Activated T-helper 2 cell treated with anti-CD3 and anti-CD28 coated beads, Interferon-gamma antibody, Interleukin-2, Interleukin-4, amounts not matched to agents 10 μg/mL and 5 μg/mL and 100 μg/mL, durations not matched to agents 14 hours and 24 hours and 36 hours (primary cell): ENCODE measurements around the gene PPP4R3A. TPM values are rescaled to one million over a fixed set of nuclear protein-coding genes. Genes with fewer than 3 reads are reported as not detected.
A peak's percentile ranks its signal among the peaks of the same experiment; 100 is the strongest.
"Not testable (repeated sequence)": the region's sequence is repeated elsewhere in the genome, so short reads cannot be mapped to it uniquely, and the experiment has no call there.

ENCODE experiments used
- DNase-seq: peaks from one replicate; pipeline ENCODE4 v3.0.0; 2021; ENCODE audit warnings: low spot score
- H3K27ac Mint-ChIP-seq: one replicate; pipeline ENCODE4 v1.8.0; 2021; ENCODE audit warnings: mixed read lengths
- H3K27me3 Mint-ChIP-seq: one replicate; pipeline ENCODE4 v1.8.0; 2021; ENCODE audit warnings: low read depth, mixed read lengths
- H3K36me3 Mint-ChIP-seq: one replicate; pipeline ENCODE4 v1.8.0; 2021; ENCODE audit warnings: low read depth, mixed read lengths
- H3K4me1 Mint-ChIP-seq: one replicate; pipeline ENCODE4 v1.8.0; 2021; ENCODE audit warnings: low read depth, mixed read lengths
- H3K4me3 Mint-ChIP-seq: one replicate; pipeline ENCODE4 v1.8.0; 2021; ENCODE audit warnings: low read depth, mild to moderate bottlenecking, moderate library complexity, mixed read lengths
- H3K9me3 Mint-ChIP-seq: one replicate; pipeline ENCODE4 v1.8.0; 2021; ENCODE audit warnings: mixed read lengths
- intact Hi-C: fragments of 100-400 bp; cut with micrococcal nuclease; formaldehyde crosslinking; loops from one replicate; pipeline ENCODE4 v1.15.1; 2023
- total RNA-seq: library from RNA; stranded (reverse); gene quantifications from 2 replicates; pipeline ENCODE4 v1.2.3, GENCODE V29; 2022

Gene PPP4R3A
- total RNA-seq, result 104 and 121 TPM in 2 replicates

DNA sequence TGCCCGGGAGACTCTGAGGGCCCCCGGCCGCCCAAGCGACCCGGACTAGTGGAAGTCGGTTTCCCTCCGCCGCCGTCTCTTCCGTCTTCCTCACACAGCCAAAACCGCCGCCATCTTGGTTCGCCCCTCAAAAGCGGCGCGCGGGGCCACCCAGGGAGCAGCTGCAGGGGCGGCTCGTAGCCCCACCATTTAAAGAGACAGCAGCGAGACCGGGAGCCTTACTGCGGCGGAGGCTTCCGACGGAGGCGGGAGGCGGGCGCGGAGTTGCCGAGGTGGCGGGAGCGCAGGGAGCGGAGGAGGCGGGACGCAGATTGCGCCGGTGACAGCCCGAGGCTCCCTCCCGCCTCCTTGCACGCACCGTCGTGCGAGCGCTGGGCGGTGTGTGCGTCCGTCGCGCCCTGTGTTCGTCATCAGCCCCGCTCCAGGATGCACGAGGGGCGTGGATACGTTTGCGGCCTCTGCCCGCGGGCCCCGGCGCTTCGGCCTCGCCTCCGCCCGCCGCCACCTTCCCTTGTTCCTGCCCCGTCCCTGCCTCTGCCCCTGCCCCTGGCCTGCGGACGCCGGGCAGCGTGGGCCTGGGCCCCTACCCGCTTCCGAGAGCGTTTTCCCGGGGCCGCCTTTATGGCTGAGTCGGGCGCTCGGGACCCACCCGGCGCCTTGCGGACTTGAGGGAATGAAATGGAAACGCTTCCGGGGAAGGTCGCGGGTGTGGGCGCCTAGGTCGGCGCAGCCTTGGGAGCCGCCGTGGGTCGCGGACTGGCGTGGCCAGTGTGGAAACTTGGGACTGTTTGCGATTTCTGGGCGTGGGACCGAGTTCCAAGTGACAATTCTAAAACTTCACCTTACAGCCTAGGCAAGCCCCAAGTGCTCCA, at the start of gene PPP4R3A:
TSS of gene PPP4R3A (minus strand) at position 140 of the 872 bp plus-strand sequence. CDS start 663 bp downstream, outside the sequence.
- no peaks in the 10 kb centered on the region for H3K9me3 Mint-ChIP-seq
- H3K4me1 Mint-ChIP-seq, result peaks cover 21% of the 10 kb centered on the region
- H3K27me3 Mint-ChIP-seq, result peaks cover 2% of the 10 kb centered on the region
- peak; percentile 94 for DNase-seq
- intact Hi-C loops, result loop anchor here (1.0 to 10.0 kb wide), 7 partner anchors 16 to 530 kb away; partner anchors contain the start of gene TRIP11
- H3K4me3 Mint-ChIP-seq, result peak within 1 kb of the TSS; percentile 97
- H3K36me3 Mint-ChIP-seq, result peaks cover 34% of the 10 kb centered on the region
- peak within 1 kb of the TSS; percentile 99 for H3K27ac Mint-ChIP-seq

DNA sequence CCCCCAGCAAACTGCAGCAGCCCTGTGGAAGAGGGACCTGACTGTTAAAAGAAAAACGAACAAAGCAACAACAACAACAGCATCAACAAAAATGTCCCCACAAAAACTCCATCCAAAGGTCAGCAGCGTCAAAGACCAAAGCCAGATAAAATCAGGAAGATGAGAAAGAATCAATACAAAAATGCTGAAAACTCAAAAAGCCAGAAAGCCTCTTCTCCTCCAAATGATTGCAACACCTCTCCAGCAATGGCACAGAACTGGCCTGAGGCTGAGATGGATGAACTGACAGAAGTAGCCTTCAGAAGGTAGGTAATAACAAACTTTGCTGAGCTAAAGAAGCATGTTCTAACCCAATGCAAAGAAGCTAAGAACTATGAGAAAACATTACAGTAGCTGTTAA, 45.4 kb upstream of the PPP4R3A start:
- no peak for DNase-seq
- no peak overlapping the region for H3K4me3 Mint-ChIP-seq
- no peaks in the 10 kb centered on the region for H3K36me3 Mint-ChIP-seq
- intact Hi-C loops, result no loop called here
- H3K9me3 Mint-ChIP-seq, result peaks cover 5% of the 10 kb centered on the region
- no peaks in the 10 kb centered on the region for H3K4me1 Mint-ChIP-seq
- peaks cover 11% of the 10 kb centered on the region for H3K27me3 Mint-ChIP-seq
- no peak overlapping the region for H3K27ac Mint-ChIP-seq

GRCh38 chr14:91554535-91555332, 44.6 kb upstream of the PPP4R3A start:
- intact Hi-C loops, result no loop called here
- Mint-ChIP-seq H3K4me3 (no peak overlapping the region), H3K27ac (no peak overlapping the region), H3K36me3 (no peaks in the 10 kb centered on the region), H3K4me1 (no peaks in the 10 kb centered on the region), H3K9me3 (peaks cover 5% of the 10 kb centered on the region), H3K27me3 (peaks cover 12% of the 10 kb centered on the region)
- DNase-seq, result no peak

- DNase-seq, result no peak
- peaks cover 8% of the 10 kb centered on the region for H3K27me3 Mint-ChIP-seq
- H3K4me1 Mint-ChIP-seq, result no peaks in the 10 kb centered on the region
- H3K9me3 Mint-ChIP-seq, result no peaks in the 10 kb centered on the region
- no peak overlapping the region for H3K27ac Mint-ChIP-seq
- no peak overlapping the region for H3K4me3 Mint-ChIP-seq
- H3K36me3 Mint-ChIP-seq, result no peaks in the 10 kb centered on the region
- intact Hi-C loops, result no loop called here
Observed at GRCh38 chr14:91548108-91548507, 38.0 kb upstream of the PPP4R3A start.

- Mint-ChIP-seq H3K27me3 (peaks cover 14% of the 10 kb centered on the region), H3K27ac (no peak overlapping the region), H3K4me3 (no peak overlapping the region), H3K9me3 (peaks cover 15% of the 10 kb centered on the region), H3K36me3 (no peaks in the 10 kb centered on the region), H3K4me1 (no peaks in the 10 kb centered on the region)
- DNase-seq, result no peak
- intact Hi-C loops, result no loop called here
Observed at GRCh38 chr14:91545946-91546716, 36.0 kb upstream of the PPP4R3A start.

DNA sequence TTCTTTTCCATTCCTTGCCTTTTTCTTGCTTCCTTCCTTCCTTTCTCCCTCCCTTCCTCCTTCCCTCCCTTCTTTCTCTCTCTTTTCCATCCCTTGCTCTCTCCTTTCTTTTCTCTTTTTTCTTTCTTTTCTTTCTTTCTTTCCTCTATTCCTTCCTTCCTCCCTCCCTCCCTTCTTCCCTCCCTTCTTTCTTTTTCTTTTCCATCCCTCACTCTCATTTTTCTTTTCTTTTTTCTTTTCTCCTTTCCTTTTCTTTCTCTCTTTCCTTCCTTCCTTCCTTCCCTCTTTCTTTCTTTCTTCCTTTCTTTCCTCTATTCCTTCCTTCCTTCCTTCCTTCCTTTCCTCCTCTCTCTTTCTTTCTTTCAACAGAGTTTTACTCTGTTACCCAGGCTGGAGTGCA, 35.1 kb upstream of the PPP4R3A start:
- Mint-ChIP-seq H3K4me3 (no peak overlapping the region), H3K9me3 (peaks cover 22% of the 10 kb centered on the region), H3K36me3 (no peaks in the 10 kb centered on the region), H3K4me1 (no peaks in the 10 kb centered on the region), H3K27ac (no peak overlapping the region), H3K27me3 (peaks cover 19% of the 10 kb centered on the region)
- intact Hi-C loops, result no loop called here
- no peak for DNase-seq

GRCh38 chr14:91536327-91536726, 26.2 kb upstream of the PPP4R3A start:
- Mint-ChIP-seq H3K27me3 (peaks cover 11% of the 10 kb centered on the region), H3K4me3 (no peak overlapping the region), H3K27ac (no peak overlapping the region), H3K9me3 (peaks cover 16% of the 10 kb centered on the region), H3K36me3 (no peaks in the 10 kb centered on the region), H3K4me1 (no peaks in the 10 kb centered on the region)
- no peak for DNase-seq
- intact Hi-C loops, result no loop called here

- DNase-seq, H3K4me1 Mint-ChIP-seq, H3K27ac Mint-ChIP-seq, H3K4me3 Mint-ChIP-seq, H3K27me3 Mint-ChIP-seq, intact Hi-C loops, H3K36me3 Mint-ChIP-seq, H3K9me3 Mint-ChIP-seq: not testable (repeated sequence)
Observed at GRCh38 chr14:91534059-91534458, 23.9 kb upstream of the PPP4R3A start.

- H3K36me3 Mint-ChIP-seq, result no peaks in the 10 kb centered on the region
- H3K4me3 Mint-ChIP-seq, result no peak overlapping the region
- intact Hi-C loops, result no loop called here
- peaks cover 6% of the 10 kb centered on the region for H3K27me3 Mint-ChIP-seq
- no peak for DNase-seq
- no peaks in the 10 kb centered on the region for H3K9me3 Mint-ChIP-seq
- no peaks in the 10 kb centered on the region for H3K4me1 Mint-ChIP-seq
- H3K27ac Mint-ChIP-seq, result no peak overlapping the region
Observed at GRCh38 chr14:91533623-91534022, 23.5 kb upstream of the PPP4R3A start.

GRCh38 chr14:91523972-91524371, 13.9 kb upstream of the PPP4R3A start:
- H3K36me3 Mint-ChIP-seq, result no peaks in the 10 kb centered on the region
- H3K4me1 Mint-ChIP-seq, result no peaks in the 10 kb centered on the region
- no peak overlapping the region for H3K4me3 Mint-ChIP-seq
- intact Hi-C loops, result no loop called here
- H3K9me3 Mint-ChIP-seq, result no peaks in the 10 kb centered on the region
- peaks cover 2% of the 10 kb centered on the region for H3K27me3 Mint-ChIP-seq
- no peak overlapping the region for H3K27ac Mint-ChIP-seq
- no peak for DNase-seq

DNA sequence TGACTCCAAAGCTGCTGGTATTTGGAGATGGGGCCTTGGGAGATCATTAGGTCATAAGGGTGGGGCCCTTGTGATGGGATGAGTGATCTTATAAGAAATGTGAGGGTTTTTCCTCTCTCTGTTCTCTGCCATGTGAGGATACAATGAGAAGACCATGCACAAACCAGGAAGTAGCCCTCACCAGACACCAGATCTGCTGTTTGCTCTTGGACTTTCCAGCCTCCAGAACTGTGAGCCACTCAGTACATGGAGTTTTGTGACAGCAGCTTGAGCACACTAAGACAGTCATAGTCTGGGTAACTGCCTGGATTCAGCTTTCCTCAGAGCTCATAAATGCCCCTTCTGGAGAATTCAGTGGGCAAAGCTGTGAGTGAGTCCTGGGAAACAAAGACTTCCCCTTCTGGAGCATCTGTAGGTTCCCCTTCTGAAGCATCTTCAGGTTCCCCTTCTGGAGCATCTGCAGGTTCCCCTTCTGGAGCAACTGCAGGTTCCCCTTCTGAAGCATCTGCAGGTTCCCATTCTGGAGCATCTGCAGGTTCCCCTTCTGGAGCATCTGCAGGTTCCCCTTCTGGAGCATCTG, 11.0 kb upstream of the PPP4R3A start:
- Mint-ChIP-seq H3K36me3 (no peaks in the 10 kb centered on the region), H3K4me3 (no peak overlapping the region), H3K4me1 (no peaks in the 10 kb centered on the region), H3K27me3 (peaks cover 5% of the 10 kb centered on the region), H3K27ac (no peak overlapping the region), H3K9me3 (no peaks in the 10 kb centered on the region)
- intact Hi-C loops, result no loop called here
- no peak for DNase-seq

GRCh38 chr14:91520138-91520537, 10.0 kb upstream of the PPP4R3A start:
- intact Hi-C loops, result no loop called here
- Mint-ChIP-seq H3K27me3 (peaks cover 5% of the 10 kb centered on the region), H3K27ac (no peak overlapping the region)

More at GRCh38 chr14:91520138-91520537, 10.0 kb upstream of the PPP4R3A start:
- no peaks in the 10 kb centered on the region for H3K4me1 Mint-ChIP-seq
- H3K36me3 Mint-ChIP-seq, result no peaks in the 10 kb centered on the region
- DNase-seq, result no peak
- no peak overlapping the region for H3K4me3 Mint-ChIP-seq
- no peaks in the 10 kb centered on the region for H3K9me3 Mint-ChIP-seq
